Small intestine (tissue), 7 donors: ENCODE data around the gene AGFG2. TPM values are rescaled to one million over a fixed set of nuclear protein-coding genes. Genes with fewer than 3 reads are reported as not detected.
"Not testable (repeated sequence)": the region's sequence is repeated elsewhere in the genome, so short reads cannot be mapped to it uniquely, and the experiment has no call there.

ENCODE experiments used
- DNase-seq, 2 donors: peaks; one replicate each; pipeline versions ENCODE4 v3.0.0 to v3.0.0-alpha.2; 2013
- FAIRE-seq: peaks from 2 replicates; lab custom pipeline; 2012; peaks lifted over from hg19 to GRCh38; lab: Jason Lieb, UNC
- H3K27ac ChIP-seq, 3 donors: one replicate each; pipeline ENCODE4 v1.5.1; 2013; ENCODE audit warnings: low read length in 2 of 3, mild to moderate bottlenecking in 2 of 3, control low read depth in 1 of 3, inconsistent platforms in 1 of 3, low read depth in 1 of 3, moderate library complexity in 1 of 3
- H3K27me3 ChIP-seq, 3 donors: one replicate each; pipeline ENCODE4 v1.6.1; 2013; ENCODE audit warnings: low read length in 3 of 3, inconsistent platforms in 1 of 3; ENCODE audit not compliant: control insufficient read depth in 3 of 3, insufficient read depth in 3 of 3
- H3K36me3 ChIP-seq, 3 donors: one replicate each; pipeline ENCODE4 v1.6.1; 2013; ENCODE audit warnings: low read length in 3 of 3, inconsistent platforms in 1 of 3, low read depth in 1 of 3, mild to moderate bottlenecking in 1 of 3, moderate library complexity in 1 of 3; ENCODE audit not compliant: control insufficient read depth in 3 of 3, insufficient read depth in 2 of 3
- H3K4me1 ChIP-seq, 3 donors: one replicate each; pipeline ENCODE4 v1.6.1; 2013; ENCODE audit warnings: low read length in 2 of 3, inconsistent platforms in 1 of 3, low read depth in 1 of 3, mild to moderate bottlenecking in 1 of 3, moderate library complexity in 1 of 3; ENCODE audit not compliant: control insufficient read depth in 3 of 3, insufficient read depth in 2 of 3
- H3K4me3 ChIP-seq, 3 donors: one replicate each; pipeline ENCODE4 v1.5.1; 2013; ENCODE audit warnings: low read length in 3 of 3, control low read depth in 1 of 3, inconsistent platforms in 1 of 3, low read depth in 1 of 3, mild to moderate bottlenecking in 1 of 3, moderate library complexity in 1 of 3
- H3K9me3 ChIP-seq, 2 donors: one replicate each; pipeline ENCODE4 v1.6.1; 2013; ENCODE audit warnings: low read depth in 1 of 2, low read length in 1 of 2; ENCODE audit not compliant: control insufficient read depth in 2 of 2, insufficient read depth in 1 of 2
- WGBS, 3 donors: extraction: QIAGEN DNeasy Blood & Tissue Kit; methylation state at CpG; one replicate each; pipeline ENCODE4 v1.1.7; 2013; 5-methylcytosine and 5-hydroxymethylcytosine counted together
- polyA plus RNA-seq, 4 donors: library from polyadenylated mRNA; stranded (reverse) in 3 of 4; unstranded in 1 of 4; fragments of 200-250 nt in 3 of 4; fragments of 120-200 nt in 1 of 4; gene quantifications; one replicate each; pipeline versions ENCODE4 v1.2.1 to v1.2.3, GENCODE V29; 2013
- donor health status: healthy with polysubstance abuse.
- donor health status: control.
- donor health status: control.
- donor health status: Bipolar disorder and iron deficiency.
- donor health status: healthy.

Gene AGFG2
- polyA plus RNA-seq, 4 donors, result 9.5 to 23.9 (median 16.4) TPM

DNA sequence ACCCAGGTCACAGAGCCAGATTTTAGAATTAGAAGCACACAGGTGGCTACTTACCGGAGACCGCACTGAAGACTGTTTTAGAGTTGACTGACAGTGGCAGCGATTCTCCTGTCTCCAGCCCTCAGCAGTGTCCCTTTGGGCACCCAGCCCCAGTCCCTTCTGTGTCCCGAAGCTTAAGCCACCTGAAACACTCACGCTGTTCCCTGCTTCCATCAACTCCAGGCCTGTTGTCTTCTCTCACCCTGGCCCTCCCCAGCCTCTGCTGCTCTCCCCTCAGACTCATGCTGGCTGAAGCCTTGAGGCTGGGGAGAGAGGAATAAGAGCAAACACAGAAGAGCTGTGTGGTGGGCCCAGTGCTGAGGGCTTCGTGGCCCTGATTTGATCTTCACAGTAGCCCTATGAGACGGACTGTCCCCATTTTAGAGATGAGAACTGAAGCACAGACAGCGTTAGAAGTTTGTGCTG lies 24.1 kb downstream of the AGFG2 start:
- no peak for DNase-seq
- H3K9me3 ChIP-seq, result no peaks in the 10 kb centered on the region
- H3K4me3 ChIP-seq, result no peak overlapping the region
- FAIRE-seq, result no peak
- H3K27me3 ChIP-seq, result no peaks in the 10 kb centered on the region
- H3K27ac ChIP-seq, result no peak overlapping the region
- H3K4me1 ChIP-seq, result peaks cover 0 to 8% (median 5%) of the 10 kb centered on the region in 3 donors
- peaks cover 0 to 75% (median 4%) of the 10 kb centered on the region in 3 donors for H3K36me3 ChIP-seq
- 93 to 97% (median 93%) methylated on average over 8 of the region's 8 CpGs for WGBS, 3 donors

- Histone ChIP-seq H3K36me3 (peaks cover 0 to 70% (median 4%) of the 10 kb centered on the region in 3 donors), H3K27ac (no peak overlapping the region), H3K27me3 (no peaks in the 10 kb centered on the region), H3K4me3 (no peak overlapping the region), H3K4me1 (peaks cover 3 to 15% (median 12%) of the 10 kb centered on the region in 3 donors), H3K9me3 (no peaks in the 10 kb centered on the region)
- DNase-seq, result peak; percentile 71 to 79
- 37 to 44% (median 42%) methylated on average over 12 of the region's 12 CpGs for WGBS, 3 donors
- FAIRE-seq, result no peak
Observed at GRCh38 chr7:100563809-100564400, 24.9 kb downstream of the AGFG2 start.

GRCh38 chr7:100564405-100564804 lies 25.4 kb downstream of the AGFG2 start:
- DNase-seq, H3K9me3 ChIP-seq, H3K27ac ChIP-seq, FAIRE-seq, H3K27me3 ChIP-seq, H3K4me3 ChIP-seq: not testable (repeated sequence)
- 86 to 93% (median 92%) methylated on average over 5 to 6 of the region's 6 CpGs for WGBS, 3 donors
- H3K4me1 ChIP-seq, result peaks cover 3 to 20% (median 14%) of the 10 kb centered on the region in 3 donors
- H3K36me3 ChIP-seq, result peaks cover 0 to 70% (median 4%) of the 10 kb centered on the region in 3 donors

GRCh38 chr7:100565133-100565571 lies 26.1 kb downstream of the AGFG2 start:
- no peak for FAIRE-seq

DNA sequence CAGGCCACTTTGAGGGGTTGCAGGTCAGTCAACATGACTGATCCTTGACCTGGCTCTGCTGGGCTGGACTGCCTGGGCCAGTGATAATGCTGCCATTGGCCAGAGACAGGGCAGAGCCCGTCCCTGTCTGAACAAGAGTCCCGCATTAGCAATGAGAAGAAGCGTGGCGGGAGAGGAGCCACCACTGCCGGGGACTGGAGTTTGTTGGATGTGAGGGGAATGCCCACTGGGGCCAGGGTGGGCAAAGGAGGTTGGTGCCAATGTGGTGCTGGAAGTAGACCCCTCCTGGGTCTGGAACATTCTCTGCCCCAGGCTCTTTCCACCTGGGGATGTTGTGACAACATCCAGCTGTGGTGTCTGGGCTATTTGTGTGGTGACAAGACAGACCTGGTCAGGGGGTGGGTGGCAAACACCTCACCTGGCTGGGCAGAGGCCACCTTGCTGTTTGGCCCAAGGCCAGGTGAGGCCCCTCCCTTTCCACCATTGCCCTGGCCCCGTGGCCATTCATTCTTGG lies 27.1 kb downstream of the AGFG2 start:
- Histone ChIP-seq H3K27me3 (no peaks in the 10 kb centered on the region), H3K4me1 (peaks cover 3 to 34% (median 14%) of the 10 kb centered on the region in 3 donors), H3K9me3 (no peaks in the 10 kb centered on the region), H3K36me3 (peaks cover 0 to 60% (median 4%) of the 10 kb centered on the region in 3 donors), H3K4me3 (no peak overlapping the region), H3K27ac (no peak overlapping the region)
- DNase-seq, result no peak
- 82 to 87% (median 83%) methylated on average over 6 of the region's 6 CpGs for WGBS, 3 donors
- no peak for FAIRE-seq

More at GRCh38 chr7:100565133-100565571, 26.1 kb downstream of the AGFG2 start:
- H3K4me1 ChIP-seq, result peaks cover 3 to 25% (median 14%) of the 10 kb centered on the region in 3 donors
- H3K27me3 ChIP-seq, result no peaks in the 10 kb centered on the region
- no peak overlapping the region for H3K27ac ChIP-seq
- H3K9me3 ChIP-seq, result no peaks in the 10 kb centered on the region
- peaks cover 0 to 66% (median 4%) of the 10 kb centered on the region in 3 donors for H3K36me3 ChIP-seq
- WGBS, 3 donors, result 94 to 96% (median 95%) methylated on average over 11 of the region's 11 CpGs
- H3K4me3 ChIP-seq, result no peak overlapping the region
- no peak for DNase-seq

GRCh38 chr7:100567031-100567730 lies 28.2 kb downstream of the AGFG2 start:
- FAIRE-seq (no peak), DNase-seq (no peak)
- Histone ChIP-seq H3K4me1 (peaks cover 3 to 36% (median 14%) of the 10 kb centered on the region in 3 donors), H3K27ac (no peak overlapping the region), H3K9me3 (no peaks in the 10 kb centered on the region), H3K36me3 (peaks cover 0 to 53% (median 4%) of the 10 kb centered on the region in 3 donors), H3K4me3 (no peak overlapping the region), H3K27me3 (no peaks in the 10 kb centered on the region)
- 73 to 79% (median 78%) methylated on average over 12 of the region's 12 CpGs for WGBS, 3 donors

DNA sequence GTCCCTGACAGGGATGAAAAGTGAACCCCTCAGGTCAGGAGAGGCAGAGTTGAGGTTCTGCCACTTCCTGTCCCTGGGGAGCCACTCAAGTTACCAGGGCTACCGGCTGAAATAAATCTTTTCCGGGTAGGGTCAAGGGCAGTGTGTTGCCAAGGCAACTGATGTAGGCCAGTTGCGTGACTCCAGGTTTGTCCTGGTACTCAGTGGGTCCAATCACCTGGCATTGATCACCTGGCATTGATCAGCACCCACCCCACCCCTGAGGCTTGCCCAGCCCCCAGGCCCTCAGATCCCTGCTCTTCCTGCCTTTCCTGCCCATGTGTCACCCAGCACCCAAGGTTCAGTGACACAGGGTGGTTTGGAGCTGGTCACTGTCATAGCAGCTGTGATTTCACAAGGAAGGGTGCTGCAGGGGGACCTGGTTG lies 28.8 kb downstream of the AGFG2 start:
- H3K27ac ChIP-seq, result peak overlapping the region in 1 of 3 donors; percentile 12
- H3K27me3 ChIP-seq, result no peaks in the 10 kb centered on the region
- H3K36me3 ChIP-seq, result peaks cover 0 to 52% (median 4%) of the 10 kb centered on the region in 3 donors
- no peaks in the 10 kb centered on the region for H3K9me3 ChIP-seq
- FAIRE-seq, result no peak
- H3K4me1 ChIP-seq, result peaks cover 3 to 36% (median 14%) of the 10 kb centered on the region in 3 donors
- 28 to 43% (median 37%) methylated on average over 3 of the region's 3 CpGs for WGBS, 3 donors
- H3K4me3 ChIP-seq, result no peak overlapping the region
- no peak for DNase-seq

DNA sequence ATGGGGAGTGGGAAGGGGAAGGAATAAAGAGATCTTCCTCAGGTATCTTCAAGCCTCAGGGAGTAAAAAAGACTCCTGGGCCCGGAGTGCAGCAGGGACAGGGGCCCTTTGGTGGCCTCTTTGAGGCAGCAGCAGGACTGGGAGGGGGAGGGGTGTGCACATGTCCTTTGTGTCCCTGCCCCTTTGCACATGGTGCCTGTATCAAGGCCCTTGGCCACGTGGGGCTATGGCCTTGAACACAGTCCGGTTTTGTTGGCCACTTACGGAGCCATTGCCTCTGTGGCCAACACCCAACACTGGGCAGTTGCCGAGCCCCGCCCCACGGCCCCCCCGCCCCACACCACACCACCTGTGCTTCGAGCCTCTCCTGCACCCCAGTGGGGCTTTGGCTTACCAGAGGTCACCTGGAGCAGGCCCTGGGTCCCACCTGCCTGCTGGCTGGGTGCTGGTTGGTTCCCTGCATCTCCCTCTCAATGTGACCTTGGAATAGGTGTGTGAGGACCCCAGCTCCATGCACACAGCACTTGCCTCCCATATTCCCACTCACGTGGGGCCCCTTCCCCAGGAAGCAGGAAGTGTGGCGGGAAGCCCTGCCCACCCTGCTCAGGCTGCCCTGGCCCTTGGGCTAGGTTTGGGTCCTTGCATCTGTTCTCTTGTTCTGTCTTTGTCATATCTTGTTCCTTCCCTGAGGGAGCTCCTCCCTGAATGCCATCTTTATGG lies 29.3 kb downstream of the AGFG2 start:
- Histone ChIP-seq H3K9me3 (no peaks in the 10 kb centered on the region), H3K4me1 (peaks cover 3 to 36% (median 14%) of the 10 kb centered on the region in 3 donors), H3K36me3 (peaks cover 0 to 52% (median 0%) of the 10 kb centered on the region in 3 donors), H3K4me3 (no peak overlapping the region), H3K27ac (no peak overlapping the region), H3K27me3 (no peaks in the 10 kb centered on the region)
- 46 to 68% (median 56%) methylated on average over 9 to 11 of the region's 11 CpGs for WGBS, 3 donors
- FAIRE-seq (no peak), DNase-seq (peak; percentile 55 to 81)
